Mesendoderm (in vitro differentiated cells): ENCODE results near the gene ZBTB43.

ENCODE experiments used
- DNase-seq: peaks from one replicate; pipeline ENCODE4 v3.0.0; 2013
- H2AK5ac ChIP-seq: 2 replicates; pipeline ENCODE4 v1.6.1; 2013; ENCODE audit warnings: low read length, inconsistent platforms
- H2BK120ac ChIP-seq: 2 replicates; pipeline ENCODE4 v1.6.1; 2013; ENCODE audit warnings: low read depth, mild to moderate bottlenecking, low read length, moderate library complexity, mixed read lengths
- H2BK15ac ChIP-seq: replicated peaks from 2 replicates; pipeline ENCODE4 v1.6.1; 2013; ENCODE audit warnings: low read depth, mild to moderate bottlenecking, moderate library complexity
- H2BK5ac ChIP-seq: 2 replicates; pipeline ENCODE4 v1.6.1; 2013; ENCODE audit warnings: low read length, inconsistent platforms
- H3K18ac ChIP-seq: 2 replicates; pipeline ENCODE4 v1.6.1; 2013; ENCODE audit warnings: mild to moderate bottlenecking, low read length, mixed read lengths
- H3K23ac ChIP-seq: one replicate; pipeline ENCODE4 v1.6.1; 2013; ENCODE audit warnings: low read length
- H3K27ac ChIP-seq: 2 replicates; pipeline ENCODE4 v1.5.1; 2013; ENCODE audit warnings: low read depth, mild to moderate bottlenecking, inconsistent platforms, low read length, moderate library complexity
- H3K27me3 ChIP-seq: 2 replicates; pipeline ENCODE4 v1.6.1; 2013; ENCODE audit warnings: low read length, control low read depth, mild to moderate bottlenecking, inconsistent platforms; ENCODE audit not compliant: insufficient read depth, poor library complexity
- H3K36me3 ChIP-seq: 2 replicates; pipeline ENCODE4 v1.6.1; 2013; ENCODE audit warnings: low read length, inconsistent platforms; ENCODE audit not compliant: control insufficient read depth, insufficient read depth
- H3K4ac ChIP-seq: one replicate; pipeline ENCODE4 v1.6.1; 2013; ENCODE audit warnings: low read depth, mild to moderate bottlenecking, low read length, moderate library complexity
- H3K4me1 ChIP-seq: 2 replicates; pipeline ENCODE4 v1.6.1; 2013; ENCODE audit warnings: low read depth, low read length, inconsistent platforms; ENCODE audit not compliant: control insufficient read depth
- H3K4me2 ChIP-seq: 2 replicates; pipeline ENCODE4 v1.6.1; 2013; ENCODE audit warnings: low read length
- H3K4me3 ChIP-seq: 2 replicates; pipeline ENCODE4 v1.5.1; 2013; ENCODE audit warnings: mild to moderate bottlenecking, low read length
- H3K56ac ChIP-seq: one replicate; pipeline ENCODE4 v1.6.1; 2013; ENCODE audit warnings: low read length
- H3K79me1 ChIP-seq: 2 replicates; pipeline ENCODE4 v1.6.1; 2013; ENCODE audit warnings: low read length, inconsistent platforms
- H3K79me2 ChIP-seq: 2 replicates; pipeline ENCODE4 v1.6.1; 2013; ENCODE audit warnings: mild to moderate bottlenecking, low read length; ENCODE audit not compliant: control insufficient read depth, insufficient read depth
- H3K9ac ChIP-seq: 2 replicates; pipeline ENCODE4 v1.6.1; 2013; ENCODE audit warnings: low read length, inconsistent platforms
- H4K5ac ChIP-seq: one replicate; pipeline ENCODE4 v1.6.1; 2013; ENCODE audit warnings: low read length
- H4K8ac ChIP-seq: one replicate; pipeline ENCODE4 v1.6.1; 2013; ENCODE audit warnings: low read depth, mild to moderate bottlenecking, control low read depth, low read length, moderate library complexity
- WGBS: extraction: QIAGEN DNeasy Blood & Tissue Kit; methylation state at CpG from one replicate; pipeline ENCODE4 v1.1.7; 2013; ENCODE audit warnings: low lambda C conversion rate, missing lambda C conversion rate; ENCODE audit not compliant: insufficient coverage; ENCODE audit errors: extremely low coverage; 5-methylcytosine and 5-hydroxymethylcytosine counted together

Gene ZBTB43

GRCh38 chr9:126788046-126788445 lies 16.8 kb upstream of the ZBTB43 start:
- H3K4me3 ChIP-seq = no peak overlapping the region
- WGBS = no CpG with 5 or more reads among the region's 2 CpGs

DNA sequence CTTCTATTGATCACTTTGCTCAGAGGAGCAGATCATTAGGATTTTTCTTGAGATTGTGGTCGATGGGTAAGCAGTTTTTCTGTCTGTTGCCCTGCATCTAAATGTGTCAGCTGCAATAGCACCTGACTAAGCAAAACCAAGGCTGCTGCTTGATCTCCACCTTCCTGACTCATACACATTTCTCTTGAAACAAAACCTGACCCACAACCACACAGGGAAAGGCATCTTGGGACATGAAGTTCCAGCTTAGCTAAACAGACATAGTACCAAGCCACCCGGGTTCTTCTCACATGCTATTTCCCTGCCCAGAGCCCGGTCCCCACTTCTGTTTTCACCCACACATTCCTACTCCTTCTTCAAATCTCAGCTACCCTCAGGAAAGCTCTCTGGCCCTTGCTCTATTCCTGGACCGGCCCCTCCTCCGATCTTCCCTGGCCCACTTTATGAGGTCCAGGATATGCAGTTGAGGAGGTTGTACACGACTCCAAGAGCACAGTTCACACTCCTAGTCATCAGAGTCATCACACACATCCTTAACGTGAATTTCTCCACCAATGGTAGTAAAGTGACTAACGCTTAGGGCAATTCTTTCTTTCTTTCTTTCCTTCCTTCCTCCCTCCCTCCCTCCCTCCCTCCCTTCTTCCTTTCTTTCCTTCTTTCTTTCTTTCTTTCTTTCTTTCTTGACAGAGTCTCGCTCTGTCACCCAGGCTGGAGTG lies 16.0 kb upstream of the ZBTB43 start:
- no peak overlapping the region for H3K4ac ChIP-seq
- H4K5ac ChIP-seq = no peak overlapping the region
- H2AK5ac ChIP-seq = no peak overlapping the region
- H3K4me2 ChIP-seq = no peak overlapping the region
- H4K8ac ChIP-seq = no peak overlapping the region
- no peak overlapping the region for H3K23ac ChIP-seq
- H3K36me3 ChIP-seq = no peaks in the 10 kb centered on the region
- no CpG with 5 or more reads among the region's 9 CpGs for WGBS
- no peak for DNase-seq
- H3K9ac ChIP-seq = no peak overlapping the region
- no peak overlapping the region for H3K4me3 ChIP-seq
- no peak overlapping the region for H3K56ac ChIP-seq
- no peak overlapping the region for H2BK15ac ChIP-seq
- H3K4me1 ChIP-seq = no peaks in the 10 kb centered on the region
- no peaks in the 10 kb centered on the region for H3K79me1 ChIP-seq
- H3K79me2 ChIP-seq = no peaks in the 10 kb centered on the region
- no peak overlapping the region for H2BK5ac ChIP-seq
- no peaks in the 10 kb centered on the region for H3K27me3 ChIP-seq
- no peak overlapping the region for H3K18ac ChIP-seq
- H3K27ac ChIP-seq = no peak overlapping the region
- H2BK120ac ChIP-seq = no peak overlapping the region

More at GRCh38 chr9:126788046-126788445, 16.8 kb upstream of the ZBTB43 start:
- Histone ChIP-seq H2BK5ac (no peak overlapping the region), H3K9ac (no peak overlapping the region), H2BK15ac (no peak overlapping the region), H3K27me3 (no peaks in the 10 kb centered on the region), H3K79me2 (no peaks in the 10 kb centered on the region), H2BK120ac (no peak overlapping the region), H3K27ac (no peak overlapping the region), H3K18ac (no peak overlapping the region), H2AK5ac (no peak overlapping the region), H3K23ac (no peak overlapping the region), H3K79me1 (no peaks in the 10 kb centered on the region), H3K36me3 (no peaks in the 10 kb centered on the region), H3K4me2 (no peak overlapping the region), H3K56ac (no peak overlapping the region), H4K8ac (no peak overlapping the region), H3K4ac (no peak overlapping the region), H3K4me1 (no peaks in the 10 kb centered on the region), H4K5ac (no peak overlapping the region)
- DNase-seq = no peak

DNA sequence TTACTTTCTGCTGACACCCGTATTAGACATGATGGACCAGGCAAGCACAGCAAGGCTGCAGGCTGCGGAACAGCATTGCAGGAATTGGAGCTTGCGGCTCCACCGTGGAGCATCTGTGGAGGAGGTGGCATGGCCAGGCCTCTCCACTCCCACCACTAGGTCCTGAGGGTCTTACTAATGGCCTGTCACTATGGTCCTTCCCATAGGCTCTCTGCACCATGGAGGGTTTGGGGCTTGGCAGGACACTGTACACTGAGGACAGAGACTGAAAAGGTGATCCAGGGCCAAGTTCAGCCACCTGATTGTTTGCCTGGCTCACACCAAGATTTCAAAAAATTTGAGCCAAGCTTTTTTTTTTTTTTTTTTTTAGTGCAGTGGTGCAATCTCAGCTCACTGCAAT lies 14.3 kb upstream of the ZBTB43 start:
- H3K23ac ChIP-seq = no peak overlapping the region
- H3K27ac ChIP-seq = no peak overlapping the region
- H3K4ac ChIP-seq = no peak overlapping the region
- no peak overlapping the region for H4K5ac ChIP-seq
- no peak overlapping the region for H3K4me2 ChIP-seq
- H3K56ac ChIP-seq = no peak overlapping the region
- no peaks in the 10 kb centered on the region for H3K79me1 ChIP-seq
- no peak overlapping the region for H2BK120ac ChIP-seq
- no peaks in the 10 kb centered on the region for H3K4me1 ChIP-seq
- H3K4me3 ChIP-seq = no peak overlapping the region
- no peak overlapping the region for H4K8ac ChIP-seq
- H3K18ac ChIP-seq = no peak overlapping the region
- H2BK15ac ChIP-seq = no peak overlapping the region
- no peaks in the 10 kb centered on the region for H3K79me2 ChIP-seq
- no peak overlapping the region for H2BK5ac ChIP-seq
- no peaks in the 10 kb centered on the region for H3K27me3 ChIP-seq
- H3K9ac ChIP-seq = no peak overlapping the region
- H3K36me3 ChIP-seq = no peaks in the 10 kb centered on the region
- DNase-seq = no peak
- no peak overlapping the region for H2AK5ac ChIP-seq
- no CpG with 5 or more reads among the region's 4 CpGs for WGBS

DNA sequence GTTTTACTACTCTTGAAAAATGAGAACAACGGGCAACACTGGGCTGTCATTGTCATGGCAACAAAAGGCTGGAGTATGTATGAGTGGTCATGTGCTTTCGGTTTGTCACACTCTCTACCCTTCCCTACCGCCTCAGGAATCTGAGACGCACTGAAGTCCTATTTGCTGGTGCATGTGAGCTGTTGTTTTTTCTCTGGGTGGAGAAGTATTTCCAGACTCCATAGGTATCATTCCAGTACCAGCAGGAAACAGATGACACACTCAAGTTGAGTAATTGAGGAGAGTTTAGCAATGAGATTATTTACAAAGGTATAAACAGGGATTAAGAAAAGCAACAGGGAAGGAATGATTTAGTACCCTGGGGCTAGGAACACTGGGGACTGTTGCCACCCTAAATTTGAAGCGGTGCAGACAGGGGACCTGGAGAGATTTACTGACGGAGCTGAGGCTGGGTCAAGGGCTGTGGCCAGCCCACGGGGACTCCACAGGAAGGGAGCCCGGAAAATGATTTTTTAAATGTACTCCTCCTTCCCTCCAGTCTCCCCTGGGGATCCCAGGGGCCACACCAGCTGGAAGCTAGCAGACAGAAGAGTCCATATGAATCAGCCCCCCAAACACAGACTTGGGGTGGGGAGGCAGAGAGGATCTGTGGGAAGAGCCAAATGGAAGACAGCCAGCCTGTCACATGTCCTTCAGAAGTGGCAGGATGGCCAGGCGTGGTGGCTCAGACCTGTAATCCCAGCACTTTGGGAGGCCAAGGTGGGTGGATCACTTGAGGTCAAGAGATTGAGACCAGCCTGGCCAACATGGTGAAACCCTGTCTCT lies 13.2 kb upstream of the ZBTB43 start:
- no peak overlapping the region for H3K23ac ChIP-seq
- DNase-seq = peak; percentile 41
- no peak overlapping the region for H3K4ac ChIP-seq
- H3K79me2 ChIP-seq = no peaks in the 10 kb centered on the region
- no peaks in the 10 kb centered on the region for H3K36me3 ChIP-seq
- no CpG with 5 or more reads among the region's 9 CpGs for WGBS
- H3K4me2 ChIP-seq = no peak overlapping the region
- no peaks in the 10 kb centered on the region for H3K79me1 ChIP-seq
- no peak overlapping the region for H2BK15ac ChIP-seq
- no peak overlapping the region for H2AK5ac ChIP-seq
- H3K27me3 ChIP-seq = no peaks in the 10 kb centered on the region
- no peak overlapping the region for H3K4me3 ChIP-seq
- no peak overlapping the region for H3K56ac ChIP-seq
- no peak overlapping the region for H3K9ac ChIP-seq
- no peak overlapping the region for H4K8ac ChIP-seq
- H3K4me1 ChIP-seq = no peaks in the 10 kb centered on the region
- H2BK5ac ChIP-seq = no peak overlapping the region
- H3K27ac ChIP-seq = no peak overlapping the region
- no peak overlapping the region for H4K5ac ChIP-seq
- H2BK120ac ChIP-seq = no peak overlapping the region
- no peak overlapping the region for H3K18ac ChIP-seq

GRCh38 chr9:126793686-126794417 lies 11.0 kb upstream of the ZBTB43 start:
- Histone ChIP-seq H4K8ac (no peak overlapping the region), H3K79me1 (no peaks in the 10 kb centered on the region), H3K9ac (no peak overlapping the region), H3K79me2 (no peaks in the 10 kb centered on the region), H3K56ac (no peak overlapping the region), H3K27ac (no peak overlapping the region), H2BK120ac (no peak overlapping the region), H3K36me3 (no peaks in the 10 kb centered on the region), H2BK15ac (no peak overlapping the region), H2AK5ac (no peak overlapping the region), H3K4ac (no peak overlapping the region), H3K27me3 (no peaks in the 10 kb centered on the region), H4K5ac (no peak overlapping the region), H3K18ac (no peak overlapping the region), H3K4me2 (no peak overlapping the region), H2BK5ac (no peak overlapping the region), H3K4me3 (no peak overlapping the region), H3K23ac (no peak overlapping the region), H3K4me1 (no peaks in the 10 kb centered on the region)
- no CpG with 5 or more reads among the region's 10 CpGs for WGBS
- no peak for DNase-seq
